ENCODE results near the gene FRMD3.
A peak's percentile ranks its signal among the peaks of the same experiment; 100 is the strongest.

Gene FRMD3

DNA sequence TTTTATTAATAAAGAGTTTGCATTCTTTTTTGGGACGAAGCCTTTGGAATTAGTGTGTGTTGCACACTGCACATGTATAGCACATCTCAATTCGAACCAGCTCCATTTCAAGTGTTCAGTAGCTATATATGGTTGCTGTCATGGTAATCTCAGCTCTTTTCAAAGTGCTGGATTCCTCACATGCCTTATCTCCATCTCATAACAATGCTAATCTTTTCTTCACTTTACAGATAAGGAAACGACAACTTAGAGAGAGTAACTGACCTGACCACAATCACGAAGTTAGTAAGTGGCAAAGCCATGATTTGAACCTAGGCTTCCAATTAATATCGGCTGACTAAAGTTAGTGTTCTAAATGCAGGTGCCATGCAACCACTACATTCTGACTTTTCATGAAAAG, 270.5 kb downstream of the FRMD3 start:
- TF ChIP-seq, protein P1, sequence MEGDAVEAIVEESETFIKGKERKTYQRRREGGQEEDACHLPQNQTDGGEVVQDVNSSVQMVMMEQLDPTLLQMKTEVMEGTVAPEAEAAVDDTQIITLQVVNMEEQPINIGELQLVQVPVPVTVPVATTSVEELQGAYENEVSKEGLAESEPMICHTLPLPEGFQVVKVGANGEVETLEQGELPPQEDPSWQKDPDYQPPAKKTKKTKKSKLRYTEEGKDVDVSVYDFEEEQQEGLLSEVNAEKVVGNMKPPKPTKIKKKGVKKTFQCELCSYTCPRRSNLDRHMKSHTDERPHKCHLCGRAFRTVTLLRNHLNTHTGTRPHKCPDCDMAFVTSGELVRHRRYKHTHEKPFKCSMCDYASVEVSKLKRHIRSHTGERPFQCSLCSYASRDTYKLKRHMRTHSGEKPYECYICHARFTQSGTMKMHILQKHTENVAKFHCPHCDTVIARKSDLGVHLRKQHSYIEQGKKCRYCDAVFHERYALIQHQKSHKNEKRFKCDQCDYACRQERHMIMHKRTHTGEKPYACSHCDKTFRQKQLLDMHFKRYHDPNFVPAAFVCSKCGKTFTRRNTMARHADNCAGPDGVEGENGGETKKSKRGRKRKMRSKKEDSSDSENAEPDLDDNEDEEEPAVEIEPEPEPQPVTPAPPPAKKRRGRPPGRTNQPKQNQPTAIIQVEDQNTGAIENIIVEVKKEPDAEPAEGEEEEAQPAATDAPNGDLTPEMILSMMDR (IDR thresholded peaks at IDR 0.05; ENCODE audit: extremely low read depth, missing control alignments): no peak
- DNase-seq (ENCODE audit: low spot score): no peak

DNA sequence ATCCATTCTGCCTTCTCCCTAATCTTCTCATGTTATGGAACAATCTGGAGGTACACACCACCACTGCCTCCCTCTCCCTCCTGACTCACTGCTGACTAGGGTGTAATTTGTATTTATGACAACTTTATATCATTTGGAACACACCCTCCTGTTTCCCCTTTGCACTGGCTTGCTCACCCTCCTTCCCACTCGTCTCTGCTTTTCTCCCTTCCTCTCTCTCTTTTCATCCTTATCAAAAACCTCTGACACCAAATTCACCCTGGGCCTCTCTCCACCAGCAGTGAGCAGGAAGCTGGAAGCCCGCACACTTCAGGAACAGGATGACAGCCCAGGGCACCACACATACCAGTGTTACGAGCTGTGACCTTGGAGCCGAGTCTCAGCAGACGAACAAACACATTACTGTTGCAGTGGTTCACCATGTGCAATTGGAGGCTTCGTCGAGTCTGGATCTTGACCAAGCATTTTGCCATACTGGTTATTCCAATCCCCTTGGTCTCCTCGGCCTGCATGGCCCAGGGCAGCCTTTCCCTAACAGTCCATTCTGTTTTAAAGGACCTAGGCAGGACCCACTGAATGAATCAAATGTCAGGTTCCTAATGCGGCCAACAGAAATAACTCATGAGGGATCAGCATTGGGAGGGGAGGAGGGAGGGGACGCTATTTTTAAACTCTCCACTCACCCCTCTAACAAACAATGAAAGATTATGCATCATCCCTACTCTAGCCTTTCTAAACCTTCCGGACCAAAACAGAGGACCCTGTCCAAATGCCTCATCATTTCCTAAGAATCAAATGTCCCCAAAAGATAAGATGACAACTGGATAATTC, 271.3 kb downstream of the FRMD3 start:
- TF ChIP-seq, protein P1 (IDR thresholded peaks at IDR 0.05; ENCODE audit: extremely low read depth, missing control alignments): no peak
- no peak for DNase-seq (ENCODE audit: low spot score)

DNA sequence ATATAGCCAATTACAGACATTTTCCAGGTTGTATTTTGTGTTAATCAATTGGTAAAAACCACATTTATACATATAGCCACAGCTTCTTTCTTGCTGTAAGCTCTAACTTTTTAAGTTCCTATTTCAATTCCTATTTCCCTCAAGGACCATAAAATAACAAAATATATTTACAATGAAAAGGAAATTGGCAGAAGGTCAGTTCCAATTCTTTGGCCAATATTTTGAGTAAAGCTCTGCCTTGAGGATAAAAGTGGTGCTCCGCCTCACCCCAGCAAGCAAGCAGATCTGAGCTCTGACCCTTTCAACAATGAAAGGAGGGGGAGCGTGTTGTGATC, 271.9 kb downstream of the FRMD3 start:
- DNase-seq (ENCODE audit: low spot score): no peak
- TF ChIP-seq, protein P1 (IDR thresholded peaks at IDR 0.05; ENCODE audit: extremely low read depth, missing control alignments): no peak

DNA sequence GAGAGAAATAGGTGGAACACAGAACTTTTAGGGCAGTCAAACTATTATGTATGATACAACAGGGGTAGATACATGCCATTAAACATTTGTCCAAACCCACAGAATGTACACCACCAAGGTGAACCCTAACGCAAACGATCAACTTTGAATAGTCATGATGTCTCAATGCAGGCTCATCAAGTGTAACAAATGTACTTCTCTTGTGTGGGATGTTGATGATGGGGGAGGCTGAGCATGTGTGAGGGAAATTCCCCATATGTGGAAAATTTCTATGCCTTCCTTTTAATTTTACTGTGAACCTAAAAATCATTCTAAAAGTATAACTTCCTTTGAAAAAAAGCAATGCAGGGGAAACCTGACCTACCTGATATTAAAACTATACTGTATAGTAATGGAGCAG, 273.9 kb downstream of the FRMD3 start:
- DNase-seq (ENCODE audit: low spot score): no peak
- TF ChIP-seq, protein P1 (IDR thresholded peaks at IDR 0.05; ENCODE audit: extremely low read depth, missing control alignments): no peak

DNA sequence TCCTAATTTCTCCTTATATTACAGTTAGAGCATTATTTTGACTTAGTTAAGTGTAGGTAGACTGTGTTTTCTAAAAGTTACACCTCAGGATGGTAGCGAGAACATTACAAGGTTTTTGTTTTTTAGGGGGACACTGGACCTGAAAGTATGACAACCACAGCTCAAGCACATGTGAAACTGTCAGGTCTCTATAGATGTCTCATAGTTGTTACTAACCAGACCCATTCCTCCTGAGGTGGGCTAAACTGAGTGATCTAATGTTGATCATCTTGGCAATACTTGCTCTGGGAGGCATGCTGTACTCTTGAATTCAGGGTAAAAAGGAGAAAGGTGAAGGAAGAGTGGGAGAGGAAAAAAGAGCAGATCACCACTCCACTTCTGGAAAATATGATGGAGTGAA, 278.6 kb downstream of the FRMD3 start:
- no peak for DNase-seq (ENCODE audit: low spot score)
- TF ChIP-seq, protein P1 (IDR thresholded peaks at IDR 0.05; ENCODE audit: extremely low read depth, missing control alignments): no peak

DNA sequence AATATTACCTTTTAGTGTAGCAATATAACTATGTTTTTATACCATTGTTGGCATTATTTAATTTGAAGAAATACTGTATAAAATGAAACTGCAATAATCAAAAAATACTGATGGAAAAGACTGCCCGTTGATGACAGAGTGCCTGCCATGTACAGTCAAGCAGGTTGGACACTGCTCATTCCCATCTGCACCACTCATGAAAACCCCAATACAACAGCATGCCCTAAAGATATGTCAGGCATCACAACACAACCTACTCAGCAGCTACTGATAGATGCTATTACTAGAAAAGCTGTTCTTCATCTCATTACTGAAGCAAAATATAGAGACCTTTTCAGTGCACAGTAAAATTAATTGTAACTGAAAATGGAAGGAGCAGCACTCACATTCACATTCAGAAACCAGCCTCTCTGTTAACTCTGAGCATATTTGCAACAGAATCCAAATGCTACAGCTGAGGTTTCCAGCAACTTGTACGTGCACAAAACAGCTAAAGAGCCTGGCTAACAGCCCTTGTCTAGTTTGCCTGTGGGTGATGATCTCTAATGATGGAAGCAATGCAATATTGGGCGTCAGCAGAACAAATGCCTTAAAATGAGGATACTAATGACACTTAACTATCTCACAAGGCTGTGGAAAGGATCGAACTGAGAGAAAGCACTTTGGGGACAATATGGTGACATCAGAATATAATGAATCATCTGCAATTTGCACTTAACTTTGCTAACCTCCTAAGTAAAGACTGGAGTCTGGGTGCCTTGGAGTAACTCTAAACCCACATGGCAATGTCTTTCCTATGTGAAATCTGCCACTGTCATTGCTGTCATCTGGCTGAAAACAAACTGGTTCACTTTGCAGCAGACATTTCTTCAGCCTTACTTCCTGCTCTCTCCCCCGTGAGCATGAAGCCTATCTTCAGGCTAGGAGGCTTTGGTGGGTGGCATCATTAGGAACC, 280.0 kb downstream of the FRMD3 start:
- no peak for DNase-seq (ENCODE audit: low spot score)
- TF ChIP-seq, protein P1 (IDR thresholded peaks at IDR 0.05; ENCODE audit: extremely low read depth, missing control alignments): no peak

DNA sequence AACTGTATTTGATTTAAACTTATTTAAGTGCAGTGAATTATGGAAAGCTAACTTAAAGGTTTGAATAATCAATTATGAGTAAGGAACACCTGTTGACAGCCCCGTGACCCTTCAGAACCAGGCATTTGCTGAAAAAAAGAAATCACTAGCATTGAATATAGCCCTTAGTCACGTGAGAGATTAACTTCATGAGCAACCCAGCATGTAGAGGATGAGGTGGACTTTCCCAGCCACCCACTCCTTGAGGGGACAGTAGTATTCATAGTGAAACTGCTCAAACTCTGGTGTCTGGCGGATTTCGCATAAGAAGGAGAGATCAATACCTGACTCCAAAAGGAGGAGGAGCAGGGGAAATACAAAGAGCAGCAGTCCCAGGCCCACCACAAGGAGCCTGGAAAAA, 290.5 kb downstream of the FRMD3 start:
- peak; percentile 25 for DNase-seq (ENCODE audit: low spot score)
- TF ChIP-seq, protein P1 (IDR thresholded peaks at IDR 0.05; ENCODE audit: extremely low read depth, missing control alignments): no peak

All from GM20000 (cell line).